GM20000 (cell line): ENCODE data around the gene SNX27.

Source experiments
- DNase-seq: peaks from one replicate; pipeline ENCODE4 v3.0.0; 2012; ENCODE audit warnings: low spot score
- TF ChIP-seq, protein P1 (sequence below): IDR thresholded peaks from 2 replicates; pipeline ENCODE4 v1.5.1; 2012; ENCODE audit warnings: mild to moderate bottlenecking, control low read depth; ENCODE audit errors: extremely low read depth, missing control alignments

SNX27 gene

GRCh38 chr1:151692226-151692625 lies 80.4 kb downstream of the SNX27 start:
- DNase-seq = no peak
- TF ChIP-seq, protein P1, sequence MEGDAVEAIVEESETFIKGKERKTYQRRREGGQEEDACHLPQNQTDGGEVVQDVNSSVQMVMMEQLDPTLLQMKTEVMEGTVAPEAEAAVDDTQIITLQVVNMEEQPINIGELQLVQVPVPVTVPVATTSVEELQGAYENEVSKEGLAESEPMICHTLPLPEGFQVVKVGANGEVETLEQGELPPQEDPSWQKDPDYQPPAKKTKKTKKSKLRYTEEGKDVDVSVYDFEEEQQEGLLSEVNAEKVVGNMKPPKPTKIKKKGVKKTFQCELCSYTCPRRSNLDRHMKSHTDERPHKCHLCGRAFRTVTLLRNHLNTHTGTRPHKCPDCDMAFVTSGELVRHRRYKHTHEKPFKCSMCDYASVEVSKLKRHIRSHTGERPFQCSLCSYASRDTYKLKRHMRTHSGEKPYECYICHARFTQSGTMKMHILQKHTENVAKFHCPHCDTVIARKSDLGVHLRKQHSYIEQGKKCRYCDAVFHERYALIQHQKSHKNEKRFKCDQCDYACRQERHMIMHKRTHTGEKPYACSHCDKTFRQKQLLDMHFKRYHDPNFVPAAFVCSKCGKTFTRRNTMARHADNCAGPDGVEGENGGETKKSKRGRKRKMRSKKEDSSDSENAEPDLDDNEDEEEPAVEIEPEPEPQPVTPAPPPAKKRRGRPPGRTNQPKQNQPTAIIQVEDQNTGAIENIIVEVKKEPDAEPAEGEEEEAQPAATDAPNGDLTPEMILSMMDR = no peak

GRCh38 chr1:151693057-151693651 lies 81.3 kb downstream of the SNX27 start:
- no peak for DNase-seq
- TF ChIP-seq, protein P1 = peak; percentile 34

DNA sequence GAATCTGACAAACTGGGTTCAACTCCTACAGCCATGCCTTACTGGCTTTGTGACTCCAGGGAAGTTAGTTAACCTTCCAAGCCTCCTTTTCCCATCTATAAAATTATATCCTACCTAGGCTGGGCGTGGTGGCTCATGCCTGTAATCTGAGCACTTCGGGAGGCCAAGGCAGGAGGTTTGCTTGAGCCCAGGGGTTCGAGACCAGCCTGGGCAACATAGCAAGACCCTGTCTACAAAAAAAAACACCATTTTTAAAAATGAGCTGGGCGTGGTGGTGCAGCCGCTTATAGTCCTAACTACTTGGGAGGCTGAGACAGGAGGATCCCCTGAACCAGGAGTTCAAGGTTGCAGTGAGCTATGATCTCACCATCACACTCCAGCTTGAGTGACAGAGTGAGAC lies 89.7 kb downstream of the SNX27 start:
- DNase-seq = no peak
- TF ChIP-seq, protein P1 = no peak

DNA sequence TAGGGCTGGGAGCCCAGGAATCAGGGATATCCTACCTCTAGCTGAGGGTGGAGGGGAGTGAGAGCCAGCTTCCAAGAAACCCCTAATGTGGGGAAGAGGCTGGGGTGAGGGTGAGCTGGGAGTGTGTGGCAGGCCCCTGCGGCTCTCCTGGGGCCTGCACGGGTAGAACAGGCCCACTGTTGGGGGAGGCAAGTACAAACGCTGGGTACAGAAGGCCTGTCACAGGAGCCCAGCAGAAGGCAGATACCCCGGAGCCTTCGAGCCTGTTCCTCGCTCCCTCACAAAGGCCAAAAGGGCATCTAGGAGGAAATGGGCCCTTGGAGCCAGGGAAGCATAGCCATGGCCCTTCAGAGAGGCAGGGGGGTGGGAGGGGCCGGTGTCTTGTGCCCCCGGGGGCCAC lies 91.1 kb downstream of the SNX27 start:
- TF ChIP-seq, protein P1 = no peak

GRCh38 chr1:151703813-151704212 lies 92.0 kb downstream of the SNX27 start:
- TF ChIP-seq, protein P1 = no peak
- no peak for DNase-seq

More for the DNA sequence above, 91.1 kb downstream of the SNX27 start:
- DNase-seq = no peak

- TF ChIP-seq, protein P1 = no peak
- no peak for DNase-seq
These were observed 92.4 kb downstream of the SNX27 start for GRCh38 chr1:151704246-151704645.

DNA sequence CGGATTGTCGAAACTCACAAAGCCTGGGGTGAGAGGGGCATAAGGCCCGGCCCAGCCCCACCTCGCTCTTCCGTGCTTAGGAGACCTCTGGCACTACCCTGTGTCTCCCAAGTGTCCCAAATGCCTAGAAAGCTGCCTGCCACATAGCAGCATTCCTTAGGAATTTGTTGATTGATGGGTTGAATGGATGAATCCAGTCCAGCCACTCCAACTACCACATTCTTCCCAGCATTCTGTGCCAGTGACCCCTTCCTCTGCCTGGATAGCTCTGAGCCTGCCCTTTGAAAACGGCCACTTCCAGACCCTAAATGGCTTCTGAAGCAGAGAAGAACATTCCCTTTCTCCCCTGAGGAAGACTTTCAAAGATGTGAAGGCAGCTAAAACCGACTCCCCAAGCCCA lies 93.3 kb downstream of the SNX27 start:
- no peak for DNase-seq
- TF ChIP-seq, protein P1 = no peak
